ENCODE results near the gene IRF2BPL.
A peak's percentile ranks its signal among the peaks of the same experiment; 100 is the strongest.

The IRF2BPL gene

GRCh38 chr14:77027538-77028383 is 747 bp downstream of the IRF2BPL start:
- Histone ChIP-seq H3K4me3 (replicated peaks; ENCODE audit: insufficient read depth, low read length) (peak overlapping the region; percentile 40), H3K27me3 (ENCODE audit: insufficient read depth, poor library complexity, severe bottlenecking) (no peaks in the 10 kb centered on the region), H3K27ac (replicated peaks) (peak overlapping the region; percentile 94)
- peak; percentile 27 to 29 for DNase-seq (ENCODE audit: low read depth in 1 of 2, low spot score in 1 of 2)
- TF ChIP-seq GABPA (IDR thresholded peaks at IDR 0.05; ENCODE audit: low read depth) (no peak), REST (IDR thresholded peaks at IDR 0.05; ENCODE audit: insufficient replicate concordance, low read depth) (no peak), CTCF (IDR thresholded peaks at IDR 0.05; ENCODE audit: insufficient read depth, low read length) (no peak)

- H3K4me3 ChIP-seq (replicated peaks; ENCODE audit: insufficient read depth, low read length): peak overlapping the region; percentile 40
- H3K27ac ChIP-seq (replicated peaks): no peak overlapping the region
- H3K27me3 ChIP-seq (ENCODE audit: insufficient read depth, poor library complexity, severe bottlenecking): no peaks in the 10 kb centered on the region
- TF ChIP-seq CTCF (IDR thresholded peaks at IDR 0.05; ENCODE audit: insufficient read depth, low read length) (no peak), REST (IDR thresholded peaks at IDR 0.05; ENCODE audit: insufficient replicate concordance, low read depth) (no peak), SPI1 (IDR thresholded peaks at IDR 0.05; ENCODE audit: borderline replicate concordance, low read depth) (no peak), POLR2AphosphoS5 (IDR thresholded peaks at IDR 0.05; ENCODE audit: low read depth) (no peak), GABPA (IDR thresholded peaks at IDR 0.05; ENCODE audit: low read depth) (no peak)
- no peak for DNase-seq (ENCODE audit: low read depth in 1 of 2, low spot score in 1 of 2)
Measured at GRCh38 chr14:77026930-77027537, 1.5 kb downstream of the IRF2BPL start.

GRCh38 chr14:77026166-77026929 is 2.2 kb downstream of the IRF2BPL start:
- peak overlapping the region; percentile 40; the same call in 1 of the 2 replicates for H3K4me3 ChIP-seq (replicated peaks; ENCODE audit: insufficient read depth, low read length)
- DNase-seq (ENCODE audit: low read depth in 1 of 2, low spot score in 1 of 2): no peak
- H3K27me3 ChIP-seq (ENCODE audit: insufficient read depth, poor library complexity, severe bottlenecking): no peaks in the 10 kb centered on the region
- H3K27ac ChIP-seq (replicated peaks): no peak overlapping the region
- TF ChIP-seq GABPA (IDR thresholded peaks at IDR 0.05; ENCODE audit: low read depth) (no peak), SPI1 (IDR thresholded peaks at IDR 0.05; ENCODE audit: borderline replicate concordance, low read depth) (no peak), POLR2AphosphoS5 (IDR thresholded peaks at IDR 0.05; ENCODE audit: low read depth) (no peak), CTCF (IDR thresholded peaks at IDR 0.05; ENCODE audit: insufficient read depth, low read length) (no peak), REST (IDR thresholded peaks at IDR 0.05; ENCODE audit: insufficient replicate concordance, low read depth) (no peak)

All from HL-60 (cell line).